Stomach (tissue), 9 donors: ENCODE measurements around the gene LAMB2. TPM values are rescaled to one million over a fixed set of nuclear protein-coding genes. Genes with fewer than 3 reads are reported as not detected.

Experiments used
- DNase-seq, 2 donors: peaks; one replicate each; pipeline versions ENCODE4 v3.0.0 to v3.0.0-alpha.2; 2013 to 2019
- H3K27ac ChIP-seq, 5 donors: fragments of 200-600 bp in 4 of 5; sonication (generic) in 4 of 5; one replicate each; pipeline ENCODE4 v1.5.1; 2013 to 2019; ENCODE audit warnings: mild to moderate bottlenecking in 1 of 5, moderate library complexity in 1 of 5
- H3K27me3 ChIP-seq, 3 donors: fragments of 200-600 bp; sonication (generic); one replicate each; pipeline ENCODE4 v1.5.1; 2017 to 2019; ENCODE audit warnings: mixed run types in 1 of 3
- H3K36me3 ChIP-seq, 4 donors: fragments of 200-600 bp; sonication (generic); 1 replicate in 3 of 4; 2 replicates in 1 of 4; pipeline ENCODE4 v1.5.1; 2016 to 2019
- H3K4me1 ChIP-seq, 4 donors: fragments of 200-600 bp; sonication (generic); one replicate each; pipeline ENCODE4 v1.5.1; 2016 to 2019
- H3K4me3 ChIP-seq, 4 donors: fragments of 200-600 bp; sonication (generic) in 3 of 4; one replicate each; pipeline ENCODE4 v1.5.1; 2016 to 2019; ENCODE audit warnings: mild to moderate bottlenecking in 1 of 4
- H3K9me3 ChIP-seq, 4 donors: fragments of 200-600 bp; sonication (generic); one replicate each; pipeline ENCODE4 v1.5.1; 2016 to 2019
- EP300 ChIP-seq: sonication (generic); formaldehyde crosslinking; IDR thresholded peaks from one replicate; pipeline ENCODE4 v1.6.1; 2017; ENCODE audit warnings: antibody characterized with exemption
- POLR2A ChIP-seq, 4 donors: fragments of 450-650 bp; IDR thresholded peaks; one replicate each; pipeline ENCODE4 v1.6.1; 2016; ENCODE audit warnings: antibody characterized with exemption in 4 of 4, control low read depth in 2 of 4, mild to moderate bottlenecking in 1 of 4, moderate library complexity in 1 of 4
- POLR2AphosphoS5 ChIP-seq, 3 donors: sonication (generic); formaldehyde crosslinking; IDR thresholded peaks; one replicate each; pipeline ENCODE4 v1.6.1; 2016; ENCODE audit warnings: antibody characterized with exemption in 3 of 3
- WGBS, 5 donors: extraction: QIAGEN DNeasy Blood & Tissue Kit in 3 of 5; methylation state at CpG; one replicate each; pipeline versions ENCODE4 v1.1.5 to v1.1.7; 2013 to 2018; 5-methylcytosine and 5-hydroxymethylcytosine counted together
- intact Hi-C: fragments of 100-400 bp; cut with DNase I; formaldehyde crosslinking; loops from one replicate; pipeline ENCODE4 v1.15.1; 2023; ENCODE audit warnings: low total_unique reads
- polyA plus RNA-seq, 3 donors: library from polyadenylated mRNA; stranded (reverse); fragments of 200-250 nt; gene quantifications; one replicate each; pipeline ENCODE4 v1.2.3, GENCODE V29; 2013
- small RNA-seq, 4 donors: library from RNA; depleted of rRNA; stranded (forward); fragments of <200 nt; gene quantifications; one replicate each; pipeline ENCODE3, GENCODE V24; 2016
- total RNA-seq, 5 donors: library from RNA; depleted of rRNA; stranded (reverse); fragments of >200 nt; gene quantifications; one replicate each; pipeline versions ENCODE4 v1.1.0 to v1.2.3, GENCODE V29; 2014 to 2016
- TF ChIP-seq, protein P1 (sequence below), 7 experiments: fragments of 450-650 bp in 4 of 7; fragments of 200-600 bp in 3 of 7; sonication (generic) in 3 of 7; IDR thresholded peaks; one replicate each; pipeline ENCODE4 v1.5.1; 2016 to 2019; ENCODE audit warnings: antibody characterized with exemption in 7 of 7, control low read depth in 2 of 7, mild to moderate bottlenecking in 1 of 7
- donor health status: healthy with polysubstance abuse.
- donor health status: Bipolar disorder and iron deficiency.
- donor health status: healthy.

The LAMB2 gene
- total and polyA plus RNA-seq, 8 donors: 195 to 578 (median 324) TPM

DNA sequence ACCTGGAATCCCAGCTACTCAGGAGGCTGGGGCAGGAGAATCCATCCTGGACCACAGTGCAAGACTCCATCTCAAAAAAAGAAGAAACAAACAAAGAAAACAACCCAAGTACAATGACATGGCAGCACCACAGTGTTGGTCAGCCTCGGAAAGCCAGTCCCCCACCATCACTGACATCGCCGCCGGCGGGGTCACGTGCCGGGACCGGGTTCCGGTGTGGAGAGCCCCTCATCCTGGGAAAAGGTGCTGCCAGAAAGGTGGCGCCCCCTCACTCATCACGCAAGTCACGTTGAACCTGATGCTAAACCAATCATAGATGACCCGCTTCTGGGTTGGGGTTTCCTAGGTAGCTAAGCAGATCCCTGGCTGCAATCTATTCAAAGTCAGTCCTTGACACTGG is 56.7 kb downstream of the LAMB2 start:
- no peaks in the 10 kb centered on the region for H3K9me3 ChIP-seq
- DNase-seq: no peak
- H3K27me3 ChIP-seq: no peaks in the 10 kb centered on the region
- TF ChIP-seq POLR2AphosphoS5 (IDR thresholded peaks at IDR 0.05): no peak
- TF ChIP-seq, protein P1, sequence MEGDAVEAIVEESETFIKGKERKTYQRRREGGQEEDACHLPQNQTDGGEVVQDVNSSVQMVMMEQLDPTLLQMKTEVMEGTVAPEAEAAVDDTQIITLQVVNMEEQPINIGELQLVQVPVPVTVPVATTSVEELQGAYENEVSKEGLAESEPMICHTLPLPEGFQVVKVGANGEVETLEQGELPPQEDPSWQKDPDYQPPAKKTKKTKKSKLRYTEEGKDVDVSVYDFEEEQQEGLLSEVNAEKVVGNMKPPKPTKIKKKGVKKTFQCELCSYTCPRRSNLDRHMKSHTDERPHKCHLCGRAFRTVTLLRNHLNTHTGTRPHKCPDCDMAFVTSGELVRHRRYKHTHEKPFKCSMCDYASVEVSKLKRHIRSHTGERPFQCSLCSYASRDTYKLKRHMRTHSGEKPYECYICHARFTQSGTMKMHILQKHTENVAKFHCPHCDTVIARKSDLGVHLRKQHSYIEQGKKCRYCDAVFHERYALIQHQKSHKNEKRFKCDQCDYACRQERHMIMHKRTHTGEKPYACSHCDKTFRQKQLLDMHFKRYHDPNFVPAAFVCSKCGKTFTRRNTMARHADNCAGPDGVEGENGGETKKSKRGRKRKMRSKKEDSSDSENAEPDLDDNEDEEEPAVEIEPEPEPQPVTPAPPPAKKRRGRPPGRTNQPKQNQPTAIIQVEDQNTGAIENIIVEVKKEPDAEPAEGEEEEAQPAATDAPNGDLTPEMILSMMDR (IDR thresholded peaks at IDR 0.05): no peak
- TF ChIP-seq POLR2A (IDR thresholded peaks at IDR 0.05): no peak
- TF ChIP-seq EP300: no peak
- intact Hi-C loops: no loop called here
- H3K27ac ChIP-seq: no peak overlapping the region
- peaks cover 71 to 85% (median 81%) of the 10 kb centered on the region in 4 donors for H3K36me3 ChIP-seq
- peaks cover 0 to 15% (median 4%) of the 10 kb centered on the region in 4 donors for H3K4me1 ChIP-seq
- H3K4me3 ChIP-seq: no peak overlapping the region
- 94 to 96% (median 95%) methylated on average over 13 of the region's 13 CpGs for WGBS, 5 donors

Small RNAs within 50 kb of the gene (small RNA-seq; reads per million reads assigned to genes)
- 0 reads per million in 4 donors for gene RN7SL182P

Other genes with a start within 250 kb of the LAMB2 start
- gene SLC25A20, start 234.2 kb downstream of the LAMB2 start, total RNA-seq: 100 to 1,000 TPM in 1 of 5 donors, 10 to 100 TPM in 3, 1 to 10 TPM in 1; 7.5 to 142 (median 18.8) TPM
- gene SLC25A20, start 234.2 kb downstream of the LAMB2 start, polyA plus RNA-seq: 10 to 100 TPM in 2 of 3 donors, 1 to 10 TPM in 1; 7.7 to 24.1 (median 17.9) TPM
- gene ARIH2, start 214.2 kb downstream of the LAMB2 start, total RNA-seq: 100 to 1,000 TPM in 3 of 5 donors, 10 to 100 TPM in 2; 29.8 to 202 (median 130) TPM
- 10 to 100 TPM; 30.0 to 51.9 (median 40.2) TPM for gene ARIH2, start 214.2 kb downstream of the LAMB2 start, polyA plus RNA-seq
- gene P4HTM, start 142.8 kb downstream of the LAMB2 start, total RNA-seq: 100 to 1,000 TPM in 3 of 5 donors, 10 to 100 TPM in 2; 34.0 to 383 (median 158) TPM
- 10 to 100 TPM; 19.1 to 49.2 (median 21.2) TPM for gene P4HTM, start 142.8 kb downstream of the LAMB2 start, polyA plus RNA-seq
- gene WDR6, start 125.7 kb downstream of the LAMB2 start, total RNA-seq: 100 to 1,000 TPM in 4 of 5 donors, 10 to 100 TPM in 1; 51.6 to 184 (median 151) TPM
- gene WDR6, start 125.7 kb downstream of the LAMB2 start, polyA plus RNA-seq: 100 to 1,000 TPM in 1 of 3 donors, 10 to 100 TPM in 2; 59.4 to 133 (median 65.3) TPM
- gene DALRD3, start 114.5 kb downstream of the LAMB2 start, total RNA-seq: 10 to 100 TPM in 4 of 5 donors, 1 to 10 TPM in 1; 2.3 to 74.1 (median 47.1) TPM
- 10 to 100 TPM; 34.9 to 41.4 (median 35.0) TPM for gene DALRD3, start 114.5 kb downstream of the LAMB2 start, polyA plus RNA-seq
- gene NDUFAF3, start 110.9 kb downstream of the LAMB2 start, total RNA-seq: 10 to 100 TPM; 41.3 to 74.8 (median 44.9) TPM
- gene NDUFAF3, start 110.9 kb downstream of the LAMB2 start, polyA plus RNA-seq: 100 to 1,000 TPM in 1 of 3 donors, 10 to 100 TPM in 2; 93.3 to 105 (median 94.2) TPM
- gene IMPDH2, start 103.7 kb downstream of the LAMB2 start, total RNA-seq: 100 to 1,000 TPM in 3 of 5 donors, 10 to 100 TPM in 2; 50.4 to 159 (median 107) TPM
- gene IMPDH2, start 103.7 kb downstream of the LAMB2 start, polyA plus RNA-seq: 100 to 1,000 TPM in 2 of 3 donors, 10 to 100 TPM in 1; 90.9 to 156 (median 107) TPM
- gene QRICH1, start 39.0 kb downstream of the LAMB2 start, total RNA-seq: 100 to 1,000 TPM in 1 of 5 donors, 10 to 100 TPM in 4; 27.2 to 105 (median 63.4) TPM
- 10 to 100 TPM; 16.1 to 29.7 (median 19.4) TPM for gene QRICH1, start 39.0 kb downstream of the LAMB2 start, polyA plus RNA-seq
- 100 to 1,000 TPM; 151 to 418 (median 217) TPM for gene QARS1, start 28.3 kb downstream of the LAMB2 start, total RNA-seq
- gene QARS1, start 28.3 kb downstream of the LAMB2 start, polyA plus RNA-seq: 100 to 1,000 TPM; 241 to 303 (median 265) TPM
- 10 to 100 TPM; 21.6 to 77.2 (median 57.1) TPM for gene USP19, start 12.2 kb downstream of the LAMB2 start, total RNA-seq
- 10 to 100 TPM; 15.6 to 16.6 (median 15.7) TPM for gene USP19, start 12.2 kb downstream of the LAMB2 start, polyA plus RNA-seq
- gene CCDC71, start 33.3 kb upstream of the LAMB2 start, total RNA-seq: 10 to 100 TPM in 3 of 5 donors, 1 to 10 TPM in 2; 2.3 to 22.6 (median 12.9) TPM
- 10 to 100 TPM; 11.4 to 15.6 (median 12.6) TPM for gene CCDC71, start 33.3 kb upstream of the LAMB2 start, polyA plus RNA-seq
- gene KLHDC8B, start 38.5 kb upstream of the LAMB2 start, total RNA-seq: 10 to 100 TPM; 11.6 to 41.1 (median 20.6) TPM
- gene KLHDC8B, start 38.5 kb upstream of the LAMB2 start, polyA plus RNA-seq: 10 to 100 TPM; 15.2 to 37.7 (median 17.6) TPM
- 10 to 100 TPM in 1 of 5 donors, 1 to 10 TPM in 4; 2.7 to 32.7 (median 3.9) TPM for gene C3orf62, start 144.2 kb upstream of the LAMB2 start, total RNA-seq
- 1 to 10 TPM; 1.7 to 7.6 (median 2.5) TPM for gene C3orf62, start 144.2 kb upstream of the LAMB2 start, polyA plus RNA-seq
- gene USP4, start 207.0 kb upstream of the LAMB2 start, total RNA-seq: 100 to 1,000 TPM in 2 of 5 donors, 10 to 100 TPM in 3; 21.9 to 123 (median 29.9) TPM
- gene USP4, start 207.0 kb upstream of the LAMB2 start, polyA plus RNA-seq: 10 to 100 TPM; 22.7 to 25.8 (median 22.9) TPM
- gene GPX1, start 225.3 kb upstream of the LAMB2 start, total RNA-seq: 100 to 1,000 TPM in 3 of 5 donors, 10 to 100 TPM in 2; 58.4 to 350 (median 155) TPM
- 100 to 1,000 TPM; 344 to 452 (median 355) TPM for gene GPX1, start 225.3 kb upstream of the LAMB2 start, polyA plus RNA-seq